Effector memory CD4-positive, alpha-beta T cell (primary cell): ENCODE results near the gene ELK4.

Experiments
- DNase-seq, 3 donors: peaks; one replicate each; pipeline ENCODE4 v3.0.0-alpha.2; 2020
- H3K27ac ChIP-seq: 2 replicates; pipeline ENCODE4 v1.7.0; 2013; ENCODE audit warnings: mild to moderate bottlenecking, low read length, moderate library complexity; ENCODE audit not compliant: insufficient read depth, poor library complexity, severe bottlenecking
- H3K27me3 ChIP-seq: replicated peaks from 2 replicates; pipeline ENCODE4 v1.7.0; 2013; ENCODE audit warnings: mild to moderate bottlenecking, low read length; ENCODE audit not compliant: insufficient read depth, control insufficient read depth, poor library complexity, severe bottlenecking
- H3K36me3 ChIP-seq: 2 replicates; pipeline ENCODE4 v1.7.0; 2013; ENCODE audit warnings: mild to moderate bottlenecking, low read length, moderate library complexity; ENCODE audit not compliant: control insufficient read depth, insufficient read depth
- H3K4me1 ChIP-seq: 2 replicates; pipeline ENCODE4 v1.7.0; 2013; ENCODE audit warnings: low read length, mild to moderate bottlenecking; ENCODE audit not compliant: control insufficient read depth, insufficient read depth, poor library complexity, severe bottlenecking
- H3K4me3 ChIP-seq: 2 replicates; pipeline ENCODE4 v1.7.0; 2013; ENCODE audit warnings: low read length, low read depth, mild to moderate bottlenecking; ENCODE audit not compliant: insufficient read depth, poor library complexity, severe bottlenecking
- H3K9me3 ChIP-seq: 2 replicates; pipeline ENCODE4 v1.7.0; 2013; ENCODE audit warnings: mild to moderate bottlenecking, low read length, moderate library complexity; ENCODE audit not compliant: control insufficient read depth

The ELK4 gene

DNA sequence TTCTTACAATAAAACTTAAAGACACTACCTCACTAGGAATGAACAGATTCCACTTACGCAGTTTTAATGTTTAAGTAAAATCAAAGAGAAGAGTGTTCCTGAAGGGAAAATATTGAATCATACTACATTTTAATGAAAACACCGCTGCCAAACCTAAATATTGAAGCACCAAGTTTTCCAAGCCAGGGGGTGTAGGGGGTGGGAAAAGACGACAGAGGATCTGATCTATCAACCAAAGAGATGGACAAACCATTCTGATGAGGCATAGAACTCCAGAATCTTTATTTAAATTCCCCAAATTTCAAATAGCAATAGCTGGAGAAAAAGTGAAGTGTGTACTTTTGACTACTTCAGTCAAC, 1.2 kb downstream of the ELK4 start:
- Histone ChIP-seq H3K27me3 (no peaks in the 10 kb centered on the region), H3K9me3 (no peaks in the 10 kb centered on the region), H3K36me3 (no peaks in the 10 kb centered on the region), H3K4me1 (peaks cover 29% of the 10 kb centered on the region), H3K27ac (peak overlapping the region; percentile 89), H3K4me3 (peak overlapping the region; percentile 87)
- DNase-seq: no peak

- Histone ChIP-seq H3K27ac (peak overlapping the region; percentile 89), H3K9me3 (no peaks in the 10 kb centered on the region), H3K36me3 (no peaks in the 10 kb centered on the region), H3K4me3 (peak overlapping the region; percentile 87), H3K4me1 (peaks cover 29% of the 10 kb centered on the region), H3K27me3 (no peaks in the 10 kb centered on the region)
- no peak for DNase-seq
These were observed 1.6 kb downstream of the ELK4 start for GRCh38 chr1:205630241-205630640.

GRCh38 chr1:205629751-205630150, 2.1 kb downstream of the ELK4 start:
- DNase-seq: no peak
- Histone ChIP-seq H3K27ac (peak overlapping the region; percentile 89), H3K27me3 (no peaks in the 10 kb centered on the region), H3K9me3 (no peaks in the 10 kb centered on the region), H3K4me3 (peak overlapping the region; percentile 87), H3K36me3 (no peaks in the 10 kb centered on the region), H3K4me1 (peaks cover 29% of the 10 kb centered on the region)

GRCh38 chr1:205627956-205628355, 3.9 kb downstream of the ELK4 start:
- peaks cover 29% of the 10 kb centered on the region for H3K4me1 ChIP-seq
- no peak overlapping the region for H3K27ac ChIP-seq
- no peaks in the 10 kb centered on the region for H3K27me3 ChIP-seq
- no peak overlapping the region for H3K4me3 ChIP-seq
- no peak for DNase-seq
- no peaks in the 10 kb centered on the region for H3K36me3 ChIP-seq
- H3K9me3 ChIP-seq: no peaks in the 10 kb centered on the region

- H3K9me3 ChIP-seq: no peaks in the 10 kb centered on the region
- no peak for DNase-seq
- peaks cover 10% of the 10 kb centered on the region for H3K36me3 ChIP-seq
- H3K27ac ChIP-seq: no peak overlapping the region
- H3K4me3 ChIP-seq: no peak overlapping the region
- peaks cover 24% of the 10 kb centered on the region for H3K4me1 ChIP-seq
- H3K27me3 ChIP-seq: no peaks in the 10 kb centered on the region
These were observed 5.6 kb downstream of the ELK4 start for GRCh38 chr1:205626216-205626615.

- Histone ChIP-seq H3K27me3 (no peaks in the 10 kb centered on the region), H3K4me3 (no peak overlapping the region), H3K36me3 (peaks cover 31% of the 10 kb centered on the region), H3K9me3 (no peaks in the 10 kb centered on the region), H3K4me1 (peaks cover 13% of the 10 kb centered on the region), H3K27ac (no peak overlapping the region)
- DNase-seq: no peak
These were observed 8.2 kb downstream of the ELK4 start for GRCh38 chr1:205623646-205624045.

DNA sequence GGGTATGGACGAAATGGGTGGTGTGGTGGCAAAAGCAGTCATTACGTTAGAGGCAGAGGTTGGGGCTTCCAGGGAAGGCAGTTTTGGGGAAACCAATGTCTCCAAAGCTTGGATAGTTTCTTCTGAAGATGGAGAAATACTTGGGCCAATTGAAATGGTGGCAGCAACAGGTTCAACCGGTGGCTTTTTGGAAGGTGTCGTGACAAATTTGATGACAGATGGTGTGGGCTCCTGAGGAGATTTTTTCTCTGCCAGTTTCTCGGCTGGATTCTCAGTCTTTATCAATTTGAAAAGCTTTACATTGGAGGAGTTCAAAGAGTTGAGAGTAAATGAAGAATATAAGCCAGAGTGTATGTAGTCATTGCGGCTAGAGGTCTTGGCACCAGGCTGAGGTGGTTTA, 11.5 kb downstream of the ELK4 start:
- Histone ChIP-seq H3K36me3 (peaks cover 63% of the 10 kb centered on the region), H3K9me3 (no peaks in the 10 kb centered on the region), H3K27ac (no peak overlapping the region), H3K4me1 (no peaks in the 10 kb centered on the region), H3K4me3 (no peak overlapping the region), H3K27me3 (no peaks in the 10 kb centered on the region)
- DNase-seq: no peak

GRCh38 chr1:205619376-205619775, 12.4 kb downstream of the ELK4 start:
- Histone ChIP-seq H3K4me1 (no peaks in the 10 kb centered on the region), H3K27ac (no peak overlapping the region), H3K4me3 (no peak overlapping the region), H3K9me3 (no peaks in the 10 kb centered on the region), H3K36me3 (peaks cover 69% of the 10 kb centered on the region), H3K27me3 (no peaks in the 10 kb centered on the region)
- DNase-seq: no peak

GRCh38 chr1:205616563-205617293, 15.1 kb downstream of the ELK4 start:
- no peaks in the 10 kb centered on the region for H3K4me1 ChIP-seq
- H3K9me3 ChIP-seq: no peaks in the 10 kb centered on the region
- no peak overlapping the region for H3K4me3 ChIP-seq
- no peak overlapping the region for H3K27ac ChIP-seq
- no peak for DNase-seq
- H3K27me3 ChIP-seq: no peaks in the 10 kb centered on the region
- H3K36me3 ChIP-seq: peaks cover 79% of the 10 kb centered on the region

- no peak for DNase-seq
- H3K27me3 ChIP-seq: no peaks in the 10 kb centered on the region
- no peaks in the 10 kb centered on the region for H3K9me3 ChIP-seq
- no peak overlapping the region for H3K27ac ChIP-seq
- H3K4me3 ChIP-seq: no peak overlapping the region
- H3K4me1 ChIP-seq: peaks cover 3% of the 10 kb centered on the region
- peaks cover 79% of the 10 kb centered on the region for H3K36me3 ChIP-seq
These were observed 16.0 kb downstream of the ELK4 start for GRCh38 chr1:205615789-205616188.
